Fibroblast of gingiva (primary cell): ENCODE measurements around the gene ARTN.

Source experiments
- DNase-seq: peaks from one replicate; pipeline ENCODE4 v3.0.0-alpha.2; 2011; ENCODE audit warnings: low read depth

ARTN gene

GRCh38 chr1:43947874-43948437, 14.4 kb downstream of the ARTN start:
- DNase-seq, result no peak

- DNase-seq, result no peak
Measured at GRCh38 chr1:43949678-43950077, 16.1 kb downstream of the ARTN start.

GRCh38 chr1:43951021-43951985, 17.7 kb downstream of the ARTN start:
- DNase-seq, result no peak

- no peak for DNase-seq
Measured at GRCh38 chr1:43952731-43953346, 19.2 kb downstream of the ARTN start.

- no peak for DNase-seq
Measured at GRCh38 chr1:43953361-43953760, 19.8 kb downstream of the ARTN start.

GRCh38 chr1:43954036-43954435, 20.4 kb downstream of the ARTN start:
- DNase-seq, result no peak

- no peak for DNase-seq
Measured at GRCh38 chr1:43956234-43956633, 22.6 kb downstream of the ARTN start.

GRCh38 chr1:43957407-43958040, 23.9 kb downstream of the ARTN start:
- DNase-seq, result no peak

GRCh38 chr1:43958351-43959255, 25.0 kb downstream of the ARTN start:
- DNase-seq, result no peak

- no peak for DNase-seq
Measured at GRCh38 chr1:43960798-43961197, 27.2 kb downstream of the ARTN start.

- no peak for DNase-seq
Measured at GRCh38 chr1:43961692-43962091, 28.1 kb downstream of the ARTN start.

GRCh38 chr1:43962324-43962723, 28.7 kb downstream of the ARTN start:
- DNase-seq, result no peak

- no peak for DNase-seq
Measured at GRCh38 chr1:43963006-43963405, 29.4 kb downstream of the ARTN start.

- no peak for DNase-seq
Measured at GRCh38 chr1:43963890-43964289, 30.3 kb downstream of the ARTN start.

- DNase-seq, result no peak
Measured at GRCh38 chr1:43965316-43965715, 31.7 kb downstream of the ARTN start.

- DNase-seq, result no peak
Measured at GRCh38 chr1:43968348-43968948, 34.8 kb downstream of the ARTN start.

- DNase-seq, result no peak
Measured at GRCh38 chr1:43969416-43969745, 35.8 kb downstream of the ARTN start.

GRCh38 chr1:43969746-43970466, 36.3 kb downstream of the ARTN start, which contains the start of gene DPH2:
Gene DPH2, plus strand, starts transcription at chr1:43970010. Its CDS starts 166 bp downstream, at chr1:43970176.
- peak; percentile 94 for DNase-seq

GRCh38 chr1:43970502-43970901, 36.9 kb downstream of the ARTN start:
- no peak for DNase-seq

GRCh38 chr1:43970911-43971310, 37.3 kb downstream of the ARTN start:
- DNase-seq, result no peak
